HCT116 (cell line): ENCODE measurements around the gene DPP6.

Experiments
- EZH2 ChIP-seq: fragments of 200-600 bp; sonication (generic); IDR thresholded peaks from 2 replicates; pipeline ENCODE4 v1.6.1; 2017; ENCODE audit warnings: antibody characterized with exemption, mixed run types
- EZH2phosphoT487 ChIP-seq: fragments of 200-600 bp; IDR thresholded peaks from 2 replicates; pipeline ENCODE4 v1.6.1; 2018; ENCODE audit warnings: antibody characterized with exemption, borderline replicate concordance
- JUND ChIP-seq: IDR thresholded peaks from 2 replicates; pipeline ENCODE4 v1.6.1; 2012
- POLR2A ChIP-seq: IDR thresholded peaks from 2 replicates; pipeline ENCODE4 v1.7.0; 2011; ENCODE audit warnings: borderline replicate concordance; ENCODE audit not compliant: insufficient read depth, insufficient read length; ENCODE audit errors: extremely low read depth
- RAD21 ChIP-seq: IDR thresholded peaks from 2 replicates; pipeline ENCODE4 v1.6.1; 2012; ENCODE audit warnings: low read depth, mild to moderate bottlenecking
- TF ChIP-seq, protein P1 (sequence below), 3 experiments: fragments of 200-600 bp in 1 of 3; sonication (generic) in 1 of 3; IDR thresholded peaks in 2 of 3; conservative IDR thresholded peaks in 1 of 3; 2 replicates each; pipeline ENCODE4 v1.5.1; 2012 to 2017; ENCODE audit warnings: low read depth in 2 of 3, low read length in 2 of 3, antibody characterized with exemption in 1 of 3, borderline replicate concordance in 1 of 3, control low read depth in 1 of 3, mild to moderate bottlenecking in 1 of 3, mixed read lengths in 1 of 3, mixed run types in 1 of 3, moderate library complexity in 1 of 3; ENCODE audit not compliant: insufficient read depth in 1 of 3
- TF ChIP-seq, protein P2 (sequence below): IDR thresholded peaks from 2 replicates; pipeline ENCODE4 v1.6.1; 2012; ENCODE audit warnings: low read depth

DNA sequence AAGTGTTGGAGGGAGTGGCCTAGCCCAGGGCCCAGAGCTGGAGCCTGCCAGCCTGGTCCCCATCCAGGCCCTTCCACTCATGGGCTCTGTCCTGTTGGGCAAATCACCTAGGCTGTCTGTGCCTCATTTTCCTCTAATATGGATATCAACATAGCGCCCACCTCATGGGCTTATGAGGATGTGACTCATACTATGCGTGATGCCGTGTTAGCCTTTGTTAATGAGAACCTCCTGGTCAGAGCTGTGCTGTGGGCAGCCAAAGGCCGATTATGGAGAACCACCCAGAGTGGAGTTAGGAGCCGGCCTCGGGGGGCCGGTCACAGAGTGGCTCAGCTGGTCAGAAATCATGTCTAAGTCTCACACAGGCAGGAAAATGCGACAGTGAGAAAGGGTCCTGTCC is 644.4 kb downstream of the DPP6 start:
- TF ChIP-seq, protein P1, sequence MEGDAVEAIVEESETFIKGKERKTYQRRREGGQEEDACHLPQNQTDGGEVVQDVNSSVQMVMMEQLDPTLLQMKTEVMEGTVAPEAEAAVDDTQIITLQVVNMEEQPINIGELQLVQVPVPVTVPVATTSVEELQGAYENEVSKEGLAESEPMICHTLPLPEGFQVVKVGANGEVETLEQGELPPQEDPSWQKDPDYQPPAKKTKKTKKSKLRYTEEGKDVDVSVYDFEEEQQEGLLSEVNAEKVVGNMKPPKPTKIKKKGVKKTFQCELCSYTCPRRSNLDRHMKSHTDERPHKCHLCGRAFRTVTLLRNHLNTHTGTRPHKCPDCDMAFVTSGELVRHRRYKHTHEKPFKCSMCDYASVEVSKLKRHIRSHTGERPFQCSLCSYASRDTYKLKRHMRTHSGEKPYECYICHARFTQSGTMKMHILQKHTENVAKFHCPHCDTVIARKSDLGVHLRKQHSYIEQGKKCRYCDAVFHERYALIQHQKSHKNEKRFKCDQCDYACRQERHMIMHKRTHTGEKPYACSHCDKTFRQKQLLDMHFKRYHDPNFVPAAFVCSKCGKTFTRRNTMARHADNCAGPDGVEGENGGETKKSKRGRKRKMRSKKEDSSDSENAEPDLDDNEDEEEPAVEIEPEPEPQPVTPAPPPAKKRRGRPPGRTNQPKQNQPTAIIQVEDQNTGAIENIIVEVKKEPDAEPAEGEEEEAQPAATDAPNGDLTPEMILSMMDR (IDR thresholded peaks at IDR 0.05 in 2 of 3, conservative IDR thresholded peaks at IDR 0.05 in 1 of 3; ENCODE audit: borderline replicate concordance in 1 of 3, insufficient read depth in 1 of 3, low read depth in 2 of 3, low read length in 2 of 3), result no peak
- TF ChIP-seq POLR2A (no peak), JUND (no peak), RAD21 (no peak), EZH2phosphoT487 (no peak), EZH2 (no peak)
- TF ChIP-seq, protein P2, sequence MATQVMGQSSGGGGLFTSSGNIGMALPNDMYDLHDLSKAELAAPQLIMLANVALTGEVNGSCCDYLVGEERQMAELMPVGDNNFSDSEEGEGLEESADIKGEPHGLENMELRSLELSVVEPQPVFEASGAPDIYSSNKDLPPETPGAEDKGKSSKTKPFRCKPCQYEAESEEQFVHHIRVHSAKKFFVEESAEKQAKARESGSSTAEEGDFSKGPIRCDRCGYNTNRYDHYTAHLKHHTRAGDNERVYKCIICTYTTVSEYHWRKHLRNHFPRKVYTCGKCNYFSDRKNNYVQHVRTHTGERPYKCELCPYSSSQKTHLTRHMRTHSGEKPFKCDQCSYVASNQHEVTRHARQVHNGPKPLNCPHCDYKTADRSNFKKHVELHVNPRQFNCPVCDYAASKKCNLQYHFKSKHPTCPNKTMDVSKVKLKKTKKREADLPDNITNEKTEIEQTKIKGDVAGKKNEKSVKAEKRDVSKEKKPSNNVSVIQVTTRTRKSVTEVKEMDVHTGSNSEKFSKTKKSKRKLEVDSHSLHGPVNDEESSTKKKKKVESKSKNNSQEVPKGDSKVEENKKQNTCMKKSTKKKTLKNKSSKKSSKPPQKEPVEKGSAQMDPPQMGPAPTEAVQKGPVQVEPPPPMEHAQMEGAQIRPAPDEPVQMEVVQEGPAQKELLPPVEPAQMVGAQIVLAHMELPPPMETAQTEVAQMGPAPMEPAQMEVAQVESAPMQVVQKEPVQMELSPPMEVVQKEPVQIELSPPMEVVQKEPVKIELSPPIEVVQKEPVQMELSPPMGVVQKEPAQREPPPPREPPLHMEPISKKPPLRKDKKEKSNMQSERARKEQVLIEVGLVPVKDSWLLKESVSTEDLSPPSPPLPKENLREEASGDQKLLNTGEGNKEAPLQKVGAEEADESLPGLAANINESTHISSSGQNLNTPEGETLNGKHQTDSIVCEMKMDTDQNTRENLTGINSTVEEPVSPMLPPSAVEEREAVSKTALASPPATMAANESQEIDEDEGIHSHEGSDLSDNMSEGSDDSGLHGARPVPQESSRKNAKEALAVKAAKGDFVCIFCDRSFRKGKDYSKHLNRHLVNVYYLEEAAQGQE, result no peak
